NB4 (cell line): ENCODE measurements around the gene TMED3.

Experiments
- DNase-seq: peaks from one replicate; pipeline ENCODE4 v3.0.0; 2010; ENCODE audit warnings: low read depth
- H3K4me3 ChIP-seq: one replicate; pipeline ENCODE4 v1.5.1; 2011; ENCODE audit warnings: mild to moderate bottlenecking, low read depth, low read length, moderate library complexity
- MYC ChIP-seq: IDR thresholded peaks from 2 replicates; pipeline ENCODE4 v1.6.1; 2011; ENCODE audit warnings: low read depth, low read length
- POLR2A ChIP-seq: IDR thresholded peaks from 2 replicates; pipeline ENCODE4 v1.6.1; 2011; ENCODE audit warnings: mild to moderate bottlenecking; ENCODE audit not compliant: insufficient read length; ENCODE audit errors: extremely low read depth
- TF ChIP-seq, protein P1 (sequence below): IDR thresholded peaks from one replicate; pipeline ENCODE4 v1.5.1; 2012; ENCODE audit warnings: low read depth, low read length
- TF ChIP-seq, protein P2 (sequence below): IDR thresholded peaks from 2 replicates; pipeline ENCODE4 v1.6.1; 2011; ENCODE audit warnings: low read depth, low read length

TMED3 gene

DNA sequence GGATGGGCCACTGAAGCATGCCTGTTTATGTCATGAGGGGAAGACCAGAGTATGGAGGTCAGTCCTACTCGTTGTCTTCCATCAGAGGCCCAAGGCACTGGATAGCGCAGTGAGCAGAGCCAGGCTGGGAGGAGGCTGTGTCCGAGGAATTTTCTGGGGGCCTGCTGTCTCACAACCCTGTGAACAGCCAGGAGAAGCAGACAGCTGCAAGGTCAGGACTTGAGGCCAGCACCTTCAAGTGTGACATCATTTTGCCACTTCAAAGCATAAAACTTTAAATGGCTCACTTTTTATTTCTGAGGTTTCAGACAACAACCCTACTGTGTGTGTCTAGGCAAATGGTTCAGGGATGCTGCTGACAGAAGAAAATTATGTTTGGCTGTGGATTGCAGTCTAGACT is 47.2 kb downstream of the TMED3 start:
- TF ChIP-seq, protein P1, sequence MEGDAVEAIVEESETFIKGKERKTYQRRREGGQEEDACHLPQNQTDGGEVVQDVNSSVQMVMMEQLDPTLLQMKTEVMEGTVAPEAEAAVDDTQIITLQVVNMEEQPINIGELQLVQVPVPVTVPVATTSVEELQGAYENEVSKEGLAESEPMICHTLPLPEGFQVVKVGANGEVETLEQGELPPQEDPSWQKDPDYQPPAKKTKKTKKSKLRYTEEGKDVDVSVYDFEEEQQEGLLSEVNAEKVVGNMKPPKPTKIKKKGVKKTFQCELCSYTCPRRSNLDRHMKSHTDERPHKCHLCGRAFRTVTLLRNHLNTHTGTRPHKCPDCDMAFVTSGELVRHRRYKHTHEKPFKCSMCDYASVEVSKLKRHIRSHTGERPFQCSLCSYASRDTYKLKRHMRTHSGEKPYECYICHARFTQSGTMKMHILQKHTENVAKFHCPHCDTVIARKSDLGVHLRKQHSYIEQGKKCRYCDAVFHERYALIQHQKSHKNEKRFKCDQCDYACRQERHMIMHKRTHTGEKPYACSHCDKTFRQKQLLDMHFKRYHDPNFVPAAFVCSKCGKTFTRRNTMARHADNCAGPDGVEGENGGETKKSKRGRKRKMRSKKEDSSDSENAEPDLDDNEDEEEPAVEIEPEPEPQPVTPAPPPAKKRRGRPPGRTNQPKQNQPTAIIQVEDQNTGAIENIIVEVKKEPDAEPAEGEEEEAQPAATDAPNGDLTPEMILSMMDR = no peak
- TF ChIP-seq, protein P2, sequence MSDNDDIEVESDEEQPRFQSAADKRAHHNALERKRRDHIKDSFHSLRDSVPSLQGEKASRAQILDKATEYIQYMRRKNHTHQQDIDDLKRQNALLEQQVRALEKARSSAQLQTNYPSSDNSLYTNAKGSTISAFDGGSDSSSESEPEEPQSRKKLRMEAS = no peak
- TF ChIP-seq POLR2A (no peak), MYC (no peak)
- DNase-seq = no peak
- no peak overlapping the region for H3K4me3 ChIP-seq

GRCh38 chr15:79364571-79365240 is 53.8 kb downstream of the TMED3 start:
- TF ChIP-seq, protein P1 = no peak
- TF ChIP-seq, protein P2 = no peak
- TF ChIP-seq POLR2A (no peak), MYC (no peak)
- no peak for DNase-seq

DNA sequence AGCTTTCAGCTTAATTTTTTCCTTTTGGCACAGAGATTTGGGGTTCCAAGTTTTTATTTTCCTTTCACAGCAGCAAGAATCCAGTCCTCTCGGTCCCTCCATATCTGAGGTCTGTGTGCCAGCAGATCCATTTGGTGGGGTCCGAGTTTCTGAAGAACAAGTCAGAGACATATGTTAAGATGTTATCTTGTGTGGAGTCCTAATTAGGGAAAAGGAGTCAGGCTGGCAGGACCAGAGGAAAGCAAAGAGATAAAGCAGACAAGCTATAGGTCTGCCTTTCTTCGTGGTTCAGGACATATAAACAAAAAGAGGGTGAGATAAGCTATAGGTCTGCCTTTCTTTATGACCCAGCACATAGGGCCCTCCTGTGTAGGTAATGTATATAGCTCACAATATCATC is 54.9 kb downstream of the TMED3 start:
- no peak overlapping the region for H3K4me3 ChIP-seq
- TF ChIP-seq, protein P1 = no peak
- TF ChIP-seq, protein P2 = no peak
- TF ChIP-seq POLR2A (no peak), MYC (no peak)
- no peak for DNase-seq

More at GRCh38 chr15:79364571-79365240, 53.8 kb downstream of the TMED3 start:
- H3K4me3 ChIP-seq = no peak overlapping the region

DNA sequence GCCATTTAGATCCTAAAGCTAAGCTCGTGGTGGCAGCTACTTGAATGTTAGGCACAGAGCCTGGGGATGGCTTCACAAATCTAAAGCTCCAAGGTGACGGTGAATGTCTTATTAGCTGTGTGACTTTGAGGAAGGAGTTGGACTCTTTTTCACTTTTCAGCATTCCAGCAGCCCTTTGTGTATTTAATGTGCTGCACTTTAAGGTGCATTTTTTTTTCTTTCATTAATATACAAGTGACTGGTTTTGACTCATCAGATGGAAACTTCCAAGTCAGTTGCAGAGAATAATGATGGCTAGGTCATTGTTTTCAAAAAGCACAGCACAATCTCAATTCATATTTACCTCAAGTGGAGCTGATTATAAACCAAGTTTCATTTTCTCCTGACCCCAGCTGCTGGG is 55.8 kb downstream of the TMED3 start:
- TF ChIP-seq MYC = no peak
- TF ChIP-seq, protein P2 = no peak
- TF ChIP-seq, protein P1 = no peak
- no peak for TF ChIP-seq POLR2A
- DNase-seq = no peak
- no peak overlapping the region for H3K4me3 ChIP-seq

GRCh38 chr15:79370716-79371115 is 59.8 kb downstream of the TMED3 start:
- TF ChIP-seq POLR2A (no peak), MYC (no peak)
- TF ChIP-seq, protein P2 = no peak
- TF ChIP-seq, protein P1 = no peak
- peak; percentile 79 for DNase-seq
- H3K4me3 ChIP-seq = no peak overlapping the region
